ENCODE results near the gene ITIH5.

Gene ITIH5

GRCh38 chr10:7679256-7679655 lies 12.5 kb upstream of the ITIH5 start:
- Histone ChIP-seq H3K9ac (ENCODE audit: low read length) (no peak overlapping the region), H3K9me2 (replicated peaks; ENCODE audit: insufficient read depth, low read length) (no peaks in the 10 kb centered on the region), H4K20me1 (ENCODE audit: insufficient read depth, low read length) (no peaks in the 10 kb centered on the region), H3F3A (ENCODE audit: insufficient read depth, low read length) (no peaks in the 10 kb centered on the region), H3K4me1 (ENCODE audit: low read length) (no peaks in the 10 kb centered on the region), H3K79me2 (ENCODE audit: low read length) (no peaks in the 10 kb centered on the region), H2AFZ (ENCODE audit: low read length) (no peak overlapping the region), H3K27ac (ENCODE audit: low read length) (no peak overlapping the region), H3K4me3 (ENCODE audit: low read length) (no peak overlapping the region), H3K9me3 (replicated peaks; ENCODE audit: insufficient read depth, low read length) (no peaks in the 10 kb centered on the region), H3K27me3 (replicated peaks; ENCODE audit: insufficient read depth, low read length) (no peaks in the 10 kb centered on the region), H3K4me2 (ENCODE audit: low read depth, low read length) (no peak overlapping the region), H3K36me3 (replicated peaks; ENCODE audit: insufficient read depth, low read length) (no peaks in the 10 kb centered on the region)
- DNase-seq, result no peak
- TF ChIP-seq CTCF (IDR thresholded peaks at IDR 0.05; ENCODE audit: low read length) (no peak), EZH2 (optimal IDR thresholded peaks at IDR 0.05; ENCODE audit: low read depth, low read length) (no peak), EZH2phosphoT487 (IDR thresholded peaks at IDR 0.05; ENCODE audit: low read length) (no peak)

DNA sequence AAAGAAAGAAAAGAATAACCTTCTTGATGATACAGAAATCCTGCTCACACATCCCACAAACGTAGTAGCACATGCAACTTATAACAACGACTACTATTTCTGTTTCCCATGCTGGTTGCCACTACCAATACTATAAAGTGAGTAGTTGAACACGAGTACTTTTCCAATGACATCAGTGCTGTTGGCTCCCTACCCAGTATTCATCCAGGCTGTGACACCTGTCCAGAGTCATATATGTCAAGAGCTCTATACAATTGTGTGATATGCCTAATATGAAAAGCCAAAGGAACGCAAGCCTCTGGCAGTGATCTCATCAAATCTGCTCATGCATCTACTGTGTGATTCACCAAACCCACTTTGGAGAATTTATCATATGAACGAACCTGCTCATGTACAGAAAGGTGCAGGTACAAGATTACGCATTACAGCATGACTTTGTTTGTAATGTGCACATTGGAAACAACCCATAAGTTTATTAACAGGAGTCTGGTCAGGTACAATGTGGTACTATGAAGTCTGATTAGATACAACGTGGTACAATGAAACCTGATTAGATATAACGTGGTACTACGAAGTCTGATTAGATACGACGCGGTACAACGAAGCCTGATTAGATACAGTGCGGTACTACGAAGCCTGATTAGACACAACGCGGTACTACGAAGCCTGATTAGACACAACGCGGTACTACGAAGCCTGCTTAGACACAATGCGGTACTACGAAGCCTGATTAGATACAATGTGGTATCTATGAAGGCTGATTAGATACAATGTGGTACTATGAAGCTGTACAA lies 5.8 kb upstream of the ITIH5 start:
- Histone ChIP-seq H3K27me3 (replicated peaks; ENCODE audit: insufficient read depth, low read length) (no peaks in the 10 kb centered on the region), H3K9ac (ENCODE audit: low read length) (no peak overlapping the region), H4K20me1 (ENCODE audit: insufficient read depth, low read length) (no peaks in the 10 kb centered on the region), H3K4me2 (ENCODE audit: low read depth, low read length) (no peak overlapping the region), H3K4me3 (ENCODE audit: low read length) (no peak overlapping the region), H3K79me2 (ENCODE audit: low read length) (no peaks in the 10 kb centered on the region), H3F3A (ENCODE audit: insufficient read depth, low read length) (no peaks in the 10 kb centered on the region), H3K9me2 (replicated peaks; ENCODE audit: insufficient read depth, low read length) (no peaks in the 10 kb centered on the region), H3K27ac (ENCODE audit: low read length) (no peak overlapping the region), H3K4me1 (ENCODE audit: low read length) (no peaks in the 10 kb centered on the region), H3K36me3 (replicated peaks; ENCODE audit: insufficient read depth, low read length) (no peaks in the 10 kb centered on the region), H3K9me3 (replicated peaks; ENCODE audit: insufficient read depth, low read length) (no peaks in the 10 kb centered on the region), H2AFZ (ENCODE audit: low read length) (no peak overlapping the region)
- no peak for DNase-seq
- no peak for TF ChIP-seq EZH2 (optimal IDR thresholded peaks at IDR 0.05; ENCODE audit: low read depth, low read length)
- no peak for TF ChIP-seq EZH2phosphoT487 (IDR thresholded peaks at IDR 0.05; ENCODE audit: low read length)
- TF ChIP-seq CTCF (IDR thresholded peaks at IDR 0.05; ENCODE audit: low read length), result no peak

GRCh38 chr10:7670157-7670556 lies 3.4 kb upstream of the ITIH5 start:
- H3F3A ChIP-seq (ENCODE audit: insufficient read depth, low read length), result no peaks in the 10 kb centered on the region
- no peaks in the 10 kb centered on the region for H3K9me2 ChIP-seq (replicated peaks; ENCODE audit: insufficient read depth, low read length)
- no peaks in the 10 kb centered on the region for H3K9me3 ChIP-seq (replicated peaks; ENCODE audit: insufficient read depth, low read length)
- no peak overlapping the region for H3K27ac ChIP-seq (ENCODE audit: low read length)
- TF ChIP-seq EZH2 (optimal IDR thresholded peaks at IDR 0.05; ENCODE audit: low read depth, low read length) (no peak), EZH2phosphoT487 (IDR thresholded peaks at IDR 0.05; ENCODE audit: low read length) (no peak), CTCF (IDR thresholded peaks at IDR 0.05; ENCODE audit: low read length) (no peak)
- H3K36me3 ChIP-seq (replicated peaks; ENCODE audit: insufficient read depth, low read length), result no peaks in the 10 kb centered on the region
- no peak overlapping the region for H2AFZ ChIP-seq (ENCODE audit: low read length)
- DNase-seq, result no peak
- no peak overlapping the region for H3K4me3 ChIP-seq (ENCODE audit: low read length)
- H3K27me3 ChIP-seq (replicated peaks; ENCODE audit: insufficient read depth, low read length), result no peaks in the 10 kb centered on the region
- no peak overlapping the region for H3K4me2 ChIP-seq (ENCODE audit: low read depth, low read length)
- H3K9ac ChIP-seq (ENCODE audit: low read length), result no peak overlapping the region
- no peaks in the 10 kb centered on the region for H4K20me1 ChIP-seq (ENCODE audit: insufficient read depth, low read length)
- no peaks in the 10 kb centered on the region for H3K79me2 ChIP-seq (ENCODE audit: low read length)
- no peaks in the 10 kb centered on the region for H3K4me1 ChIP-seq (ENCODE audit: low read length)

Measured in MM.1S (cell line).